MM.1S (cell line): Measurements from ENCODE around the gene LAMB2.

Source experiments
- EZH2 ChIP-seq: fragments of 300-600 bp; sonication (generic); optimal IDR thresholded peaks from 2 replicates; pipeline ENCODE3; 2017; ENCODE audit warnings: low read depth, mild to moderate bottlenecking, antibody characterized with exemption, low read length, mixed read lengths
- EZH2phosphoT487 ChIP-seq: fragments of 300-600 bp; sonication (generic); IDR thresholded peaks from 2 replicates; pipeline ENCODE4 v1.6.1; 2018; ENCODE audit warnings: antibody characterized with exemption, low read length
- TF ChIP-seq, protein P1 (sequence below): fragments of 300-600 bp; sonication (generic); IDR thresholded peaks from 2 replicates; pipeline ENCODE4 v1.5.1; 2016; ENCODE audit warnings: antibody characterized with exemption, low read length, mixed read lengths

DNA sequence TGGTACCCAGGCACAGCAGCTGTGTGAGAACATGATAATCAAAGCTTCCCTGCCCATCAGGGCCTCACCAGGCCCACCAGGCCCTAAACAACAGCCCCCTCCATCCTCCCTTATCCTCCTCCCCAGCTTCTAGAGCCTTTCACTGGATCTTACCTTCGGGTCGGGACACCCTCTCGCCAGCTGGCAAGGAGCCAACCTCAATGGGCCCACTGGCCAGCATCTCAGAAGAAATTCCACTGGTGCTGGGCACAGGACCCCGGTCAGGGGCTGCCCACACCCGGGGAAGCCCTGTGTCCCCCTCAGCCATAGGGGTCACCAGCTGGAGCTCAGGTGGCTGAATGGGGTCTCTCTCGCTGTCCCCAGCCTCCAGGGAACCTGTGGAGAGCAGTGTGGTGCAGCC is 21.5 kb downstream of the LAMB2 start:
- TF ChIP-seq, protein P1, sequence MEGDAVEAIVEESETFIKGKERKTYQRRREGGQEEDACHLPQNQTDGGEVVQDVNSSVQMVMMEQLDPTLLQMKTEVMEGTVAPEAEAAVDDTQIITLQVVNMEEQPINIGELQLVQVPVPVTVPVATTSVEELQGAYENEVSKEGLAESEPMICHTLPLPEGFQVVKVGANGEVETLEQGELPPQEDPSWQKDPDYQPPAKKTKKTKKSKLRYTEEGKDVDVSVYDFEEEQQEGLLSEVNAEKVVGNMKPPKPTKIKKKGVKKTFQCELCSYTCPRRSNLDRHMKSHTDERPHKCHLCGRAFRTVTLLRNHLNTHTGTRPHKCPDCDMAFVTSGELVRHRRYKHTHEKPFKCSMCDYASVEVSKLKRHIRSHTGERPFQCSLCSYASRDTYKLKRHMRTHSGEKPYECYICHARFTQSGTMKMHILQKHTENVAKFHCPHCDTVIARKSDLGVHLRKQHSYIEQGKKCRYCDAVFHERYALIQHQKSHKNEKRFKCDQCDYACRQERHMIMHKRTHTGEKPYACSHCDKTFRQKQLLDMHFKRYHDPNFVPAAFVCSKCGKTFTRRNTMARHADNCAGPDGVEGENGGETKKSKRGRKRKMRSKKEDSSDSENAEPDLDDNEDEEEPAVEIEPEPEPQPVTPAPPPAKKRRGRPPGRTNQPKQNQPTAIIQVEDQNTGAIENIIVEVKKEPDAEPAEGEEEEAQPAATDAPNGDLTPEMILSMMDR: no peak
- TF ChIP-seq EZH2phosphoT487 (no peak), EZH2 (no peak)
